Effector CD8-positive, alpha-beta T cell (primary cell): ENCODE results near the gene ITGA3.
"Not testable (repeated sequence)": the region's sequence is repeated elsewhere in the genome, so short reads cannot be mapped to it uniquely, and the experiment has no call there.

ENCODE experiments used
- DNase-seq: peaks from one replicate; lab custom pipeline; 2025; lab: John Stamatoyannopoulos, UW

ITGA3 gene

DNA sequence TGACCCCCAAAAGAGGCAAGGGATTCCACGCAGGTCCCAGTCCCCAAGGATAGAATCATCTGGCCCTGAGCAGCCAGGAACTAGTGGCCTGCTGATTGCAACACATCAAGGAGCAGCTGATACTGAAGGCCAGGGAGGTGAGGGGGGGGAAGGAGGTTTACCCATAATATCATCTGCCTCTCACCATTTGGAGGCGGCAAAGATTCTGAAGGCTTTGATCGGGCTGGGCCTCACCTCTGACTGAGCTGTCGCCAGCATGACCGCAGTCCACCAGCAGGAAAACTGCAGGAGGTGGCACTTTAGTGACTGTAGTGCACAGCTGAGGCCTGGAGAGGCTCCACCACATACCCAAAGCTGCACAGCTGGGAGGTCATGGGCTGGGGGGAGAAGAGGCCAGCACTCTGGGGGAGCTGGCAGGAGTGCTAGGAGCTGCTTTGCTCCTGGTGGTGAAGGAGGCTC is 20.5 kb upstream of the ITGA3 start:
- no peak for DNase-seq

DNA sequence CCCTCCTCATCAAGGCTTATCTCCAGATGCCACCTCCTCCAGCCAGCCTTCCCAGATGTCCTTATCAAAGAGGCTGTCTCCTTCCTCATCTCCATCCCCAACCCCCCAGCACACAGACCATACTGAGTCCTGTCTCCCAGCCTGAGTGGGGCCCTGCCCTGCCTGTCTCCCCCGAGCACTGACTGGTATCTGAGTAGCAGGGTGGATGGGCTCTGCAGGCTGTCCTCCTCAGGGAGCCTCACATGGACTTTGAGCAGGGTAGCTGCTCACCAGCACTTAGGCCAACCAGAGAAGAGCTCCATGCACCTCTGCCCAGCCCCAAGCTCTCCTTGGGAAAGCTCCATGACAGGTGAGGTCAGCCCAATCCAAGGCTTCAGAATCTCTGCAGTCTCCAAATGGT is 20.0 kb upstream of the ITGA3 start:
- no peak for DNase-seq

DNA sequence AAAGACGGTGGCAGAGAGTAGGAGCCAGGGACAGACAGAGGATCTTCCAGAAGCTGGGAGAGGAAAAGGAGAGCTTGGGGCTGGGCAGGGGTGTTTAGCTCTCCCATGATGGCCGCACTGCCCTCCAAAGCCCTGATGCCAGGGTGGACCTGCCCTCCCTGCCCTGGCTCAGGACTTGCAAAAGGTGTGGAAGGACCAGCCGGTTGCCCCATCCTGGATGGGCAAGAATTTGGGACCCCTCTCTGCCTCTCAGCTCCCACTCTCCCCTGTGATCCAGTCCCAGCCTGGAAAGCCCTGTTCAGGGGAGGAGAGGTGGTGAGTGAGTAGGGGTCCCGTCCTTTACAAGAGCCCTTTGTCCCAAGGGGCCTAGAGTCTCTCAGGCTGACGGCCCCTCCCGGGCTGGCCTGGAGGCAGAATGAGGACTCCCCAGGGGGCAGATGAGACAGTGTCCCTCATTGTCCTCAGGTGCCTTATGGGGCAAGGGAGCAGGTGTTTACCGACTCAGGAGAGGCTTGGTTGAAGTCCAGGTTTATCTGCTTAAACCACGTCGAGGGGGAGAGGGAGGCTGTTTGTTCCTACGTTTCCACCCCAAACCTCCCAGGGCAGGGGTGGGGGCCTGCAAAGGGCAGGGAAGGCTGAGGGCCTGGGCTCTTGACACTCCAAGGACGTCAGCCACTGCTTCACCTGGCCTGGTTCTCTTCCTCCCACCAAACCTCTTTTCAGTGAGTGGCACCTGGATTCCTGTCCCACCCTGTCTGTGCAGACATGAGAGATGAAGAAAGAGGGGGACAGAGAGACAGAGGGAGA is 19.3 kb upstream of the ITGA3 start:
- DNase-seq = no peak

DNA sequence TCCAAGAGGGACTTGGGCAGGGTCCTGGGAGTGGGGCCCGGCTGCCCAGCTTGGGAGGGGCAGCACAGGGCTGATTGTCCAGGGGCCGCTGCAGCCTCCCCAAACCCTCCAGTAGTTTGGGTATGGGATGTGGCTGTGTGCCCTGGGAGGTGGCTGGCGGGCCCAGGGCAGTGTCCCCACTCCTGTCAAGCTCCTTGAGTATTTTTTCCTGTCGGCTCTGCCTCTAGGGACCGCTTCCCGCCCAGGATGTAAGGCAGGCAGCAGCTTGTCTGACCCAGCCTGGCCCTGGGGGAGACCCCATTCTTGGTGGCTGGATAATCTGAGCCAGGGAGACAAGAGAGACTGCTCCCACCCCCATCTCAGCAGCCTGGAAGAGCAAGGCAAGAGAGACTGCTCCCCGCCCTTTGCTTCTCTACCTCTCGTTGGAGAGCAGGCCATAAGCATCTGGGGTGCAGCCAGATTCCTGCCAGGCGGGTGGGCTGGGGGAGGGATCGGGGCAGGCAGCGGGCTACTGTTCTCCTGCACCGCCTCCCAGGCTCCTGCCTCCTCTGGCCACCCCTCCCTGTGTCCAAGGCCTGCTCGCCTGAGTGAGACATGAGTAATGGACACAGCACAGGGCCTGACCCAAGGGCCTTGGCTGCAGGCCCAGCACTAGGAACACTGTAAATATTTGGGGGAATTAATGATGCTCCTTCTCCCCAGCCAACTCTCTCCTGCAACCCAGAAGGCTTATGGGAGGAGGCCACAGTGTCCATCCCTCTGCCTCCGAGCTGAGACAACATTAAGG is 18.4 kb upstream of the ITGA3 start:
- DNase-seq = no peak

DNA sequence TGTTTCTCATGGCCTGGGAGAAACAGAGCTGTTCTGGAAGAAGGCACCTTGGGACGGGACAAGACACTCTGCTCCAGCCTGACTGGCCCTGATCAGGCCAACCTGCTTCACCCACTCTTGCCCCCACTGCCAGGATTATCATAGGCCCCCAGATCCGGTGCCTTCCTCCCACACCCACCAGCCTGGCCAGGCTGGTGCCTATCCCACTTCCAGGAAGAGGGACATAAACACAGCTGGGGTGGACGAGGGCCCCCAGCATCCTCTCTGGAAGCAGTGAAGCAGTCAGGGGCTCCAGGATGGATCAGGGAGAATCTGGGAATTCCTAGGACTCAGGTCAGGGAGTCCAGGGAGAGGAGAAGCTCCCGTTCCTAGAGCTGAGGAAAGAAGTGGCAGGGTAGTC is 16.9 kb upstream of the ITGA3 start:
- no peak for DNase-seq

DNA sequence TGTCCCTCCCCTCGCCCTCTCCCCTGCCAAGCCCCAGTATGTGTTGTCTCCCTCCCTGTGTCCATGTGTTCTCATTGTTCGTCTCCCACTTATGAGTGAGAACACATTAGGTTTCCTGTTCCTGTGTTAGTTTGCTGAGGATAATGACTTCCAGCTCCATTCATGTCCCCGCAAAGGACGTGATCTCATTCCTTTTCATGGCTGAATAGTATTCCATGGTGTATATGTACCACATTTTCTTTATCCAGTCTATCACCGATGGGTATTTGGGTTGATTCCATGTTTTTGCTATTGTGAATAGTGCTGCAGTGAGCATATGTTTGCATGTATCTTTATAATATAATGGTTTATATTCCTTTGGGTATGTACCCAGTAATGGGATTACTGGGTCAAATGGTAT is 15.4 kb upstream of the ITGA3 start:
- DNase-seq = not testable (repeated sequence)

DNA sequence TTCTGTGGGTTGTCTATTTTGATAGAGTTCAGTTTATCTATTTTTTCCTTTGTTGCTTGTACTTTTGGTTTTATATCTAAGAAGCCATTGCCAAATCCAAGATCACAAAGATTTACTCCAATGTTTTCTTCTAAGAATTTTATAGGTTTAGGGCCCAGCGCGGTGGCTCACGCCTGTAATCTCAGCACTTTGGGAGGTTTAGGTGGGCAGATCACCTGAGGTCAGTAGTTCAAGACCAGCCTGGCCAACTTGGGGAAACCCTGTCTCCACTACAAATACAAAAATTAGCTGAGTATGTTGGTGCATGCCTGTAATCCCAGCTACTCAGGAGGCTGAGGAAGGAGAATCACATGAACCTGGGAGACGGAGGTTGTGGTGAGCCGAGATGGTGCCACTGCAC is 13.7 kb upstream of the ITGA3 start:
- no peak for DNase-seq

DNA sequence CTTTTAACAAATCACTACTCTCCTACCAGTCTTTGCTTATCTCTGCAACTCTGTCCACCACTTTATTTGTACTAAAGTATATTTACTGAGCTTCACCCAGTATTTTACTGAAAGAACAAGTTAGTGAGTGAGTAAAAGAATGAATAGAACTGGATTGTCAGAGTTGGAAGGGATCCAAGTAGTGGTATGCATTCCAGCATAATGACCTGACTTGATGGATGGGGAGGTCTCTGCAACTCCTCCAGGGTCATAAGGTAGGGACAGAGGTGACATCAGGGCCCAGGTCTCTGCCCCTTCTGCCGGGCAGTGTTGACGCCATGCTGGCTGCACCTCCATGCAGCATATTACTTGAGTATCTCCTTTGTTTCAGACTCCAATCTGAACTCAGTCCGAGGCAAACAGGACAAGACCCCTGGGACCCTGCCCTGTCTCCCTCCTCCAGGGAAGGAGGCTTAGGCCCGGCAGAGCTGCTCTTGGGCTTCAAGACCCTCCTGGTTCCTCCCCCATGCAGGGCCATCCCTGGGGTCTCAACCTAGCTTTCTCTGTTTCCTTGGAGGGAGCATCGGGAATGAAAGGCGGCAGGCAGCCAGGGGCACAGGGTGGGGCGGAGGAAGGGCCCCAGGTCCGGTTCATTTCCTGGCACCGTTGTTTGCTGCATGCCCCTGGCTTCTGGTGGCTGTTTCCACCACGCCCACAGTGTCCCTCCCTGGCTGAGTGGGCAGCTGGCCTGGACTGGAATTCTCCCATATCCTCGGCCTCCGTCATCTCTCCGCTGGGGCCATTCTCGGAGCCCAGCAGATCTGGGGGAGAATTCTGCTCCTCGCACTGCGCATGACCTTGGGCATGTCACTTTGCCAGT is 12.4 kb upstream of the ITGA3 start:
- no peak for DNase-seq

DNA sequence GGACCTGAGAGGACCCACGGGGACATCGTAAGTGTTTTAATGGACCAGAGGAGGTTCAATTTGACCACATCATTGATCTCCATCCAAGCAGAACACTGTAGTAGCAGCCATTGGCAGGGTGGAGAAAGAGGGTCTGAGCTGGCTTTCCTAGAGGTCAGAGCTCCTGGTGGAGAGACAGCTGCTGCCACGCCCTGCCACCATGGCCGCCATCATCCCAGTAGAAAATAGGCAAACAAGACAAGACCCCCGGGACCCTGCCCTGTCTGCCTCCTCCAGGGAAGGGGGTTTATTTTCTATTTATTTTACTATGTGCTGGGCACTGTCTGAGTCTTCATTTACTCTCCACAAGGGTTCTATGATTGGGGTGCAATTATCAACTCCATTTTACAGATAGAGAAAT is 11.4 kb upstream of the ITGA3 start:
- DNase-seq = no peak

DNA sequence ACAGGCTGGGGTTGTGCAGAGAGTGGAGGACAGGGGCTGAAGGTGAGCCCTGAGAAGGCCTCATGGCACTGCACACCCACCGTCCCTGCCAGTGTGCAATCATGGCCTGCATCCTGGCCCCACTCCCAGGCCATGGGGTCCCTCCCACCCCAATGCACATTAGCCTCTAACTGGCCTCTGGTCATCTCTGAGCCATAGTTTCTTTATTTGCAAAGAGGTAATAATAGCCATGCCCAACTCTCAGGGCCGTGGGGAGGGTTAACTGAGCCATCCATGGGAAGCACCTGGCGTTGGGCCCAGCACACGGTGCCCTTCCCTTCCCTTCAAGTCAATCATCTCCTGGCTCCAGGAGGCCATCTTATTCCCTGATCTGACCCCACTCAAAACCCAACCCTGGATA is 10.8 kb upstream of the ITGA3 start:
- no peak for DNase-seq

DNA sequence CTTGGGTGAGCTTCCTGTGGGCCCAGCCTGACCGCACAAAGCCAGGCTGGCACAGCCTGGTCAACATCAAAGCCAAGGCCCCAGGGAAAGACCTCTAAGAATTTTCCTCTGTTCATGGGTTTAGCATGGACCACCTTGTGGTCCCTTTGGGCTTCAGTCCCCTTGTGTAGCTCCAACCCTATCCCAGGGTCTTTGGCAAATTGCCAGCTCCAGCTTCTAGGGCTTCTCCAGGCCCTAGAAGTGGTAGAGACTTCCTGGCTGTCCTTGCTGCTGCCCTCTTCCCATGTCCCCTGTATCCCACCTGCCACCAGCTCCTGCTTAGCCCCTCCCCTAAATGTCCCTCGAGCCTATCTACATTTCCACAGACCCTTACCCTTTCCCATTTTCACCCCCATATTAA is 9.7 kb upstream of the ITGA3 start:
- no peak for DNase-seq

DNA sequence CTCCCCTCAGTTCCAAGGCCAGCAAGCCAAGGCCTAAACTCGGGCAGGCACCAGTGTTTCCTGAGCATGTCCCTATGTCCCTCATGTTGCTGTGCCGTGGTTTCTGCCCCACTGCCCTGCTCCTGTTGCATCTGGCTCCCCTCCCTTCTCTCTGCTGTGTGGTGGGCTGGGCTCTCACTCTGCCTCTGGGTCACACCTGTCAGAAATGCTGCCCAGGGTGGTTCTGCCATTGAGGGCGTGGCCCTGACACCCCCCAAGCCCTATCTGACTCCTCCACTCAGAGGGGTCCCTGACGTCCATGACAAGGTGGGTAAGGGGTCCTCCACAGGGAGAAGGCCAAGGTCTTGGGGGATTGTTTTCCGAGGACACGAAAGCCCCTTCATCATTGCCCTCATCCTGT is 9.2 kb upstream of the ITGA3 start:
- DNase-seq = no peak

DNA sequence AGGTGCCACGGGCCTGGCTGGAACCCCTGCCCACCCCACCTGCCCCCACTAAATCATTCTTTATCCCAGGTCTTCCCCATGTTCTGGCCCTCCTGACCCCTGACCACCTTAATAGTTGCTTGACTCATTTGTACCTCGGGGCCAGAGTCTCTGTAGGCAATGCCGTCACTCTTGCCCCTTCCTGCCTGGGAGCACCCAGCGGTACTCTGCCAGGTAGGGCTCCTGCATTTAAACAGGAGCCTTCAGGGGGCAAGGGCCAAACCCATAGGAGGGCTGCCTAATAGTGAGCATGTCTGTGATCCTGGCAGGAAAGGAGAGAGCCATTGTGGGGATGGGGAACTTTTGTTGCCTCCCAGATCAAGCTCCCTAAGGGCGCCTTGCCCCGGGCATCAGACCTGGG is 8.8 kb upstream of the ITGA3 start:
- no peak for DNase-seq

DNA sequence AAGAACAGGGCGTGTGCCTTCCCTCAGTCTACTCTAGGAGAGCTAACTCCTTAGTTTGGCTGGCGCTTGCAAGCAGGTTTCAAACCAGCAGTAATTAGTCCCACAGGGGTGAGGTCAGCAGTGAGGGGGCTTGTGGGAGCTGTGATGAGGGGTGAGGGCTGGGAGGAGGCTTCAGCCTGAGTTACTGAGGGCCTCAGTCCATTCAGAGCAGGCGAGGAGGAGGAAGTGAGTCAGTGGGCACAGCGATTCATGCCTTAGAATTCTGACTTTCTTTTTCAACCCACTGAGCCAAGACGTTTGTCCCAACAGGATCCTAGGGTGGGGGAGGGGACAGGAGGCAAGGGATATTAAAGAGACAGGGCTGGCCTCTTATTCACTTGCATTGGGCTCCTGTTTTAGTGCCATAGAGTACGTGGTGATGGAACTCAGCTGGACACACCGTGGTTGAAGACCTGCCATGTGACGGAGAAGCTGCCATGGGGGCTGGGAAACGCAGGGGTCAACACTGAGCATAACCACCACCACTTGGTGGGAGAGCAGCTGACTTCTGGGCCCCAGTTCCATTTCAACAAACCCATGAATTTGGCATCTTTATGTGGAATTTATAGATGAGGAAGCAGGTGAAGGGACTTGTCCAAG is 8.3 kb upstream of the ITGA3 start:
- DNase-seq = no peak

DNA sequence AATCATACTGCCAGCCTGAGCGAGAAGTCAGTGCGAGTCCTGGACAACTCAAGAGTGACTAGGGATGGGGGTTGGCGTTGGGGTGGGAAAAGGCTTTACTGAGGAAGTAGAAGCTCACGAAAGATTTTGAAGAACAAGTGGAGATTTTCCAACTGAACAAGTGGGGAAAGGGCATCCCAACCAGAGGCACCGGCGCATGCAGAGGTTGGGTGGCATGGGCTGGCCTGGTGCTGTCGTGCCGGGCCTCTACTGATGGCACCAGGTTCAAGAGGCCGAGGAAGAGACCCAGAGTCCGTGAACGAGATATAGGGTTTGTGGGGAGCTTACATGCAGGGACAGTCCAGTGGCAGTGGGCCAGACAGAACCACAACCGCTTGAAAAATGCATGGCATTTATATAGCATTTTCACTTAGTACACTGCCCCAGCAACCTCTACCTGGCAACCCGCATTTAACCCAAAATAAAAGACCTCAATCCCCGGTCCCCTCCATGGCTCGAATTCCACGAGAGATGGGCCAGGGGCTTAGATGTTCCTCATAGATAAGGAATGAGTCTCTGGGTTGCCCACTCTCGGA is 7.7 kb upstream of the ITGA3 start:
- DNase-seq = no peak

DNA sequence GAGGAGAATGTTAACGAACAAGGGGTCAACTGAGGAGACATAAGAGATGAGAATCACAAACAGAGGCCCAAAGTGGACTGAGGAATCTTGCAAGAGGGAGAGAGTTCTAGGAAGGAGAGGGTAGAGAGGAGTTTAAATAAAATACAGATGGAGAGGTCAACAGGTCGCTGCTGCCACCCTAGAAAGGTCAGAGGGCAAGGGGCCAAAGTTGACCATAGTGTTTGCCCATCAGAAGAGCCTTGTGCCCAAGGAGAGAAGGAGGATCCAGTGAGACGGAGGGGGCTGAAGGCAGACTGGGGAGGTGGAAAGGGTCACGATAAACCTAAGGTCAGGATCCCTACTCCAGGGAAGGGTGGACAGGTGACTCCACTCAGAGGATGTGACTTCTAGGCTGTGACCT is 6.9 kb upstream of the ITGA3 start:
- DNase-seq = no peak

DNA sequence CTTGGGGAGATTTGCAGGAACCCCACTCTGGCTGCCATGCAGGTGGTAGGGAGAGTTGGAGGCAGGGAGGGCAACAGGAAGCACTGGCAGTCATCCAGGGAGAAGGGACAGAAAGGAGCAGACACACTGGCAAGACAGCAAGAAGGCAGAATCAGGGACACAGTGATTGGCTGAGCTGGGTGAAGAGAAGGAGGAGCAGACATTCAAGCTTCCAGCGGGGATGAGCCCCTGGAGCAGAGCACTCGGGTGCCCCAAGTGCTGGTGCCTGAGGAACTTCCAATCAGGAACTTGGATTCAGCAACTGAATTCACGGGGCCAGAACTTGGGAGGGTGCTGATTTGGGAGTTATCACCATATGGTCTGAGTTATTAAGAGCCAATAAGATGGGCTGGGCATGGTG is 6.3 kb upstream of the ITGA3 start:
- no peak for DNase-seq

DNA sequence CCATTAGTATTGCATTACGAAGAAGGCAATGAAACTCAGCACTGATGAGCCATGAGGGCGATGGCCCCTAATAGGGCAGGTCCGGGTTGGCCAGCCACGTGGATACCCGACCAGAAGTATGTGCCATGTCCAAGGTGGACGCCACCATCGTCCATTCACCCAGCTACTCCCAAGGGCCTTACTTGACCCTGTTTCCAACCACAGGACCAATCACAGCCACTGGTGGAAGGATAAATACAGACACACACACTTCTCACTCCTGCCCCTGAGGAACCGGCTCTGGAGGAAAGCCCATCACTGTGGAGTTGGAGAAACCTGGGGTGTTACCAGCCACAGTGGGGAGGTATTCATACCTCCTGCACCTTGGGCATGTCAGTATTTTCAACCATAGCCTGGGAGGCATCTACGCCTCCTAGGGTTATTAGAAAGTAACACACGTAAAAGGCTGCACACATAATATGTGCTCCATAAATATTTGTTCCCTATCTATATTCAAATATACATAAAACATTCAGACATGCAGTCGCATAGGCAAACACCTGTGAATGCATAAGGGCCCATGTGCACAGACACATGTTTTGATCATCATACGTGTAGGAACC is 5.4 kb upstream of the ITGA3 start:
- DNase-seq = no peak

DNA sequence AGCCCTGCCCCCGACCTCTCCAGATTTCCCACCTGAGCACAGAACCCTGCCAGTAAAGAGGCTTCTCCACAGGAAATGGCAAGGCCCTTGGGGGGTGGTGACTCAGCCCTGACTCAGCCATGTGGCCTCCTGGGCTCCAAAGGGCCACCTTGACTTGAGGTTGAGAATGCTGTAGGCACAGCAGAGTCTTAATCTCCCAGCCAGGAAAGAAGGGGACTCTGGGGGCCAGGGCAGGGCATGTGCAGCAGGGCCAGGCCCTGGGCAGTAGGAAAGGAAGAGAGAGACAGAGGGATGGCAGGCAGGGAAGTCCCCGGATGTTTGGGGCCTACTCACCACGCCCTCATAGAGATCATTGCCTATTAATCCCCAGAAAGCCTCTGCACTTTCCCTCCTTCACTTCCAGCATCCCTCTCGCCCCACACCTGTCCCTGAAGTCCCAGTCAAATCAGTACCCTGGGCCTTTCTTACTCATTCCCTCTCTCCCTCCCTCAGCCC is 4.8 kb upstream of the ITGA3 start:
- DNase-seq = no peak

DNA sequence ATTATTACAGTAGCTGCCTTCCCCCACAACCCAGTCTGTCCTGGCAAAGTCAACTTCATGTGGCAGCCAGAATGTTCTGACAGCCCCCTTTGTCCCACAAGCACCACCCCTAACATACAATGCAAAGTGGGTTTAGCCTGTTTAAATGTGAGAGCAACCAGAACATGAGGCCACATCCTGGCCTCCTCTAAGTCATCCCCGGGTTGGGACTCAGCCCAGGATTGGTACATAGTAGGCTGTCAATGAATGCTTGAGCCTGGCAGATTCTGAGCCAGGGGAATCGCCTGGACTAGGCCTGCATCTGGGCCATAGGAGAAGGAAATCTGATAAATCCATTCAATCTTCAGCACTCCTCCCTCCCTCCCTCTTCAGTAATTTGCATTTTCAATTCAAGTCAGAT is 4.3 kb upstream of the ITGA3 start:
- DNase-seq = no peak

DNA sequence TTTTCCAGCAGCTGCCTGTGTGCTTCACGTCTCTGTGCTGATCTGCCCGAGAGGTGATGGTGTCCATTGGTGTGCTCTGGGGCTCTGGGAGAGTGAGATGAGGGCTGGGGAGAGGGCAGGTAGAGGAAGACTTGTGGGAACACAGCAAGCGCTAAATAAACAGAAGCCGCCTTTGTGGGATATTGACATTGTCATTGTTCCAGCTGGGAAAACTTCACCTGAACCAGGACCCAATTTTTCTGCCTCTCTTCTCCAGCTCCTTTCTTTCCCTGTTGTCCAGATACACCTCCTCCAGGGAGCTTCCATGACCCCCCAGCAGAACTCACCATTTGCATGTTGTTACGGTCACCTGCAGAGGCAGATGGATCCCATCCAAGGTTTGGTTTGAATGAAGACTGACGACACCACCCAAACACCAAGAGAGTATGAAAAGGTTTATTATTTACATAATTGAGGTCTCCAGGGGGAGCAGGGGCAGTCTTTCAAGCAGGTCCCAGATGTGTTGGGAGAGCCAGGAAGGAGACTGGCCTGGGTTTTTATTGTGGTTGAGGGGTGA is 3.6 kb upstream of the ITGA3 start:
- no peak for DNase-seq
